Measurements from ENCODE around the gene TDO2. TPM values are rescaled to one million over a fixed set of nuclear protein-coding genes. Genes with fewer than 3 reads are reported as not detected.

Gene TDO2
- total RNA-seq, 2 donors from 2014 or later, result 0.09 to 4.8 TPM

DNA sequence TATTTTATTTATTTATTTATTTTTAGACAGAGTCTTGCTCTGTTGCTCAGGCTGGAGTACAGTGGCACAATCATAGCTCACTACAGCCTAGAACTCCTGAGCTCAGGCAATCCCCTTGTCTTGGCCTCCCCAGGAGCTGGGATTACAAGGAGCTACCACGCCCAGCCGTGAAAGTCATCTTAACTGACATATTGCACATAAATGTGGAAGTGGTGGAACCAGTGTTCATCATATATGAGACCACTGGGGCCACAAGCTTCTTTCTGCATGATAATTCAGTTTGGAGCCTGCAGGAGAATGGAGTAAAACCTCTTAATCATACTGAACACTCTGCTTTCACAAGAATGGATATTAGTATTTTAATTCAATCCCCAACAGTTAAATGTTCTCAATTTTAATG lies 62.7 kb downstream of the TDO2 start:
- H3K9me3 ChIP-seq, result no peaks in the 10 kb centered on the region
- no peaks in the 10 kb centered on the region for H3K36me3 ChIP-seq
- H3K4me1 ChIP-seq (replicated peaks), result no peaks in the 10 kb centered on the region
- intact Hi-C loops (cut with DNase I), result no loop called here
- no peak overlapping the region for H3K27ac ChIP-seq
- 82% methylated on average over 2 of the region's 2 CpGs for WGBS
- H3K27me3 ChIP-seq (replicated peaks; ENCODE audit: insufficient read depth), result no peaks in the 10 kb centered on the region
- DNase-seq (ENCODE audit: low spot score), result no peak
- H3K4me3 ChIP-seq, result no peak overlapping the region
- TF ChIP-seq POLR2AphosphoS5 (IDR thresholded peaks at IDR 0.05), result no peak
- TF ChIP-seq, protein P1, sequence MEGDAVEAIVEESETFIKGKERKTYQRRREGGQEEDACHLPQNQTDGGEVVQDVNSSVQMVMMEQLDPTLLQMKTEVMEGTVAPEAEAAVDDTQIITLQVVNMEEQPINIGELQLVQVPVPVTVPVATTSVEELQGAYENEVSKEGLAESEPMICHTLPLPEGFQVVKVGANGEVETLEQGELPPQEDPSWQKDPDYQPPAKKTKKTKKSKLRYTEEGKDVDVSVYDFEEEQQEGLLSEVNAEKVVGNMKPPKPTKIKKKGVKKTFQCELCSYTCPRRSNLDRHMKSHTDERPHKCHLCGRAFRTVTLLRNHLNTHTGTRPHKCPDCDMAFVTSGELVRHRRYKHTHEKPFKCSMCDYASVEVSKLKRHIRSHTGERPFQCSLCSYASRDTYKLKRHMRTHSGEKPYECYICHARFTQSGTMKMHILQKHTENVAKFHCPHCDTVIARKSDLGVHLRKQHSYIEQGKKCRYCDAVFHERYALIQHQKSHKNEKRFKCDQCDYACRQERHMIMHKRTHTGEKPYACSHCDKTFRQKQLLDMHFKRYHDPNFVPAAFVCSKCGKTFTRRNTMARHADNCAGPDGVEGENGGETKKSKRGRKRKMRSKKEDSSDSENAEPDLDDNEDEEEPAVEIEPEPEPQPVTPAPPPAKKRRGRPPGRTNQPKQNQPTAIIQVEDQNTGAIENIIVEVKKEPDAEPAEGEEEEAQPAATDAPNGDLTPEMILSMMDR (IDR thresholded peaks at IDR 0.05), result no peak
- no peak for TF ChIP-seq POLR2A (IDR thresholded peaks at IDR 0.05)

DNA sequence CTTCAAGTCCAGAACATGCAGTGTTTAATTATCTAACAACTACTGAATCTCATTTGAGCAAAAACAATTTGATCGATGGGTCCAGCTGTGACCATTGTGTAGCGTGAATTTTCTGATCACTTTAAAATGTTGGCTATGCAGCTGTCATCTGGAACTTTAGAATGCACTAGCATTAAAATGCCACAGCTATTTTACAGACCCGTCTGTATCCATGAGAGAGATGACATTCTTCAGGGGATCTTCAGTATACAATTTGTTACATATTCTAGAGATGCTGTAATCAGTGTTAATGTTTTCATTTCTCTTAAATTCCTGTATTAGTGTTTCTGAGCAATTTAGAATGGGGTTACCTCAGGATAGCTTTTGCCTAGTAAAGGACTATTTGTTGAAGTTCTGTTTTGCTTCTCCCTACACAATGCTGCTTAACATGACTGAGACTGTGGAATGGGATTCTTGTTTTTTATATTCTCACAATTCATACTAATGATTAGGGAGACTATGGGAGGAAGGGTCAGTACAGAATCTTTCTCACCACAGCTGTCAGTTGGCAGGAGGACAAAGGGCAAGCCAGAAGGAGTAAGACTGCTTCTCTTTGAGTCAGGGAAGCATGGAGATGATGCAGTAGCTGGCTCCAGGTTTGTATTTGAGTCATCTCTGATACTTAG lies 63.4 kb downstream of the TDO2 start:
- 83% methylated on average over 3 of the region's 3 CpGs for WGBS
- H3K27me3 ChIP-seq (replicated peaks; ENCODE audit: insufficient read depth), result no peaks in the 10 kb centered on the region
- H3K27ac ChIP-seq, result no peak overlapping the region
- no peaks in the 10 kb centered on the region for H3K4me1 ChIP-seq (replicated peaks)
- TF ChIP-seq POLR2AphosphoS5 (IDR thresholded peaks at IDR 0.05) (no peak), POLR2A (IDR thresholded peaks at IDR 0.05) (no peak)
- TF ChIP-seq, protein P1 (IDR thresholded peaks at IDR 0.05), result no peak
- H3K9me3 ChIP-seq, result no peaks in the 10 kb centered on the region
- DNase-seq (ENCODE audit: low spot score), result no peak
- H3K4me3 ChIP-seq, result no peak overlapping the region
- no peaks in the 10 kb centered on the region for H3K36me3 ChIP-seq
- intact Hi-C loops (cut with DNase I), result no loop called here

Other genes with a start within 250 kb of the TDO2 start
- 100 to 1,000 TPM in 1 of 2 donors, 10 to 100 TPM in 1; 49.8 to 103 TPM for gene GUCY1A1, start 236.8 kb upstream of the TDO2 start, total RNA-seq
- gene GUCY1B1, start 144.7 kb upstream of the TDO2 start, total RNA-seq, result 10 to 100 TPM in 1 of 2 donors, 1 to 10 TPM in 1; 5.6 to 12.6 TPM
- gene ASIC5, start 37.4 kb upstream of the TDO2 start, total RNA-seq, result not detected
- 10 to 100 TPM; 24.9 to 37.5 TPM for gene CTSO, start 50.2 kb downstream of the TDO2 start, total RNA-seq

All from prostate gland (tissue), 2 donors.